Fibroblast of lung (primary cell): ENCODE measurements around the gene OXGR1.

Experiments
- CTCF ChIP-seq, 2 donors: IDR thresholded peaks in 1 of 2; conservative IDR thresholded peaks in 1 of 2; 1 replicate in 1 of 2; 2 replicates in 1 of 2; pipeline ENCODE4 v1.5.1; 2011 to 2012; ENCODE audit warnings: low read length in 2 of 2, control low read depth in 1 of 2, inconsistent platforms in 1 of 2, low read depth in 1 of 2, mild to moderate bottlenecking in 1 of 2
- EZH2 ChIP-seq: IDR thresholded peaks from 2 replicates; pipeline ENCODE4 v1.5.1; 2012; ENCODE audit warnings: low read length, control low read depth, mild to moderate bottlenecking; ENCODE audit errors: missing control alignments

DNA sequence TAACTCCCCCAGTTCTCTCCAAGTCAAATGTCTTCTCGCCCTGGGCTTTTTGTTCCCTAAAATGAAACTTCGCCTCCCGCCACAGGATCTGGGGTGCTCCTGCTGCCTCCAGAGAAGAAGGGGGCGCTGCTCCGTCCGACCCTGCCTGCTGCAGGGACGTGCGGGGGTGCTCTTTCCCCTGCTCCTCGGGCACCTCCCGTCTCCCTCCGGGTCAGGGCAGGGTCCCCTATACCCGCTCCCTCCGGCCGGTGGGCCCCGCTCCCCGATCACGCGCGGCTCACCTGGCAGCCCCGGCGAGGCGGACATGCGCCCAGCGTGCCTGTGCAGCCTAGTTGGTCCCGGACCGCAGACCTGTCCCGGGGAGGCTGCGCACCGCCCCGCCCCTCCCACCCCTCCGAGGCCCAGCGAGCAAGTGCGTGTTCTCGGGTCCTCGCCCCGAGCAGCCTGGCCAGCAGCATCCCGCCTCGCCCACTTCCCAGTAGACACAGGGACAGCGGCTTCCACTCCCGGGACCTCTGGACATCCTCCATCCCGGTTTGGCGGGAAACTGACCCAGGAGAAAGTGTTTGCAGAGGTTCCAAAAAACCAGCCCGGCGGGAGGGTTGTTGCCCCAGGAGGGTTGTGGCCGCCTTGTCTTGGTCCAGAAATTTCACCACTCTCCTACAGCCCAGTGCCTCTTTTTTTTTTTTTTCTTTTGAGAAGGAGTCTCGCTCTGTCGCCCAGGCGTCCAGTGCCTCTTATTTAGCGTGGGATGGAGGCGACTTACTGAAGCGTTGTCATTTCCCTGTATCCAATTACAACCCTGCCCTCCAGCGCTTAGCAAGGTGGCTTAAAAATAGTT lies at the start of gene OXGR1:
- TF ChIP-seq CTCF (conservative IDR thresholded peaks at IDR 0.05 in 1 of 2, IDR thresholded peaks at IDR 0.05 in 1 of 2; ENCODE audit: low read depth in 1 of 2, low read length in 2 of 2) (no peak), EZH2 (no peak)
